NCI-H1105 (cell line): ENCODE data around the gene OR51M1.

Source experiments
- DNase-seq: peaks from one replicate; lab custom pipeline; 2025; lab: John Stamatoyannopoulos, UW

The OR51M1 gene

DNA sequence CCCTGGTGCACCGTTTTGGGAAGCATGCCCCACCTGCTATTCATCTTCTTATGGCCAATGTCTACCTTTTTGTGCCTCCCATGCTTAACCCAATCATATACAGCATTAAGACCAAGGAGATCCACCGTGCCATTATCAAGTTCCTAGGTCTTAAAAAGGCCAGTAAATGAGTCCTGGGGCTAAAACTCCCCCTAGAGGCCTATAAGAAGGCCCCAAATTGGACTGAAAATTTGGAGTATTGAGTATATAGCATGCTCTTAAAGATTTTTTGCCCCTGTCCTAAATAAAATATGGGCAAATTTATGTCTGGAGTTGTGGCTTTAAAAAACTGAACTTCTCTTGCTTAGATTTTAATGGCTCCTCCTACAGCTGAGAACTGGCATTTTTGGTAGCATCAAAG is 6.6 kb downstream of the OR51M1 start:
- no peak for DNase-seq

GRCh38 chr11:5394091-5394490 is 10.5 kb downstream of the OR51M1 start:
- DNase-seq = no peak

DNA sequence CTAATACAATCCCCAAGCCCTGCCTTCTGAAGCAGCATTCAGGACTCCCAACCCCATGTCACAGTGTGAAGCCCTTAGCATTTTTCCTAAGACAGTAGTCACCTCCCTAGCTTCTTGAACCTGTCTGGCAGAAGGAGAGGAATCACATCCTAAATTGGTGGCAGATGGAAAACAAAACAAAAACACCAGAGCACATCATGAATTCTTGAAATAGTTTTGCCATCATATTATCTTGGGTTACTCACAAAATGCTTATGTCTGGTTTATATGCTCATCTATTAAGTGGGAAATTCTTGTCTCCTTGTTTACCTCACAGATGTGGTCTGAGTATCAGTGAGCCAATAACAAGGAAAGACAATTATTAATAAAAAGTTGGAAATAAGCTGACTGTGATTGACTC is 15.3 kb downstream of the OR51M1 start:
- DNase-seq = no peak

DNA sequence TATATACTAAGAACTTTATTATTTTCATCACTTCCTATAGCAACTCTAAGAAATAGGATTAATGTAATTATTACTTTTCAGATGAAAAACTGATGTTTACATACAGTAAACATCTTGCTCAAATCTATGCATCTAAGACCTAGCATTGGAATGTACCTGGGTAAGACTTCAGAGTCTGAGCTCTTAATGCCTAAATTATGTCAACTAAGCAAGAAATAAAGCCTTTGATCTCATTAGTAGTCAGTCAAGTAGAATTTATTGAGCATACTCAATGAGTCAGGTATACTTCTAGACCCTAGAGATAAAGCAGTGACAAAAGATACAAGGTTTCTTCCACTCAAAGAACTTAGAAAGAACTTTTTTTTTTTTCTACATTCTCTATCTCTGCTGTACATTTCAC is 21.6 kb downstream of the OR51M1 start:
- no peak for DNase-seq

DNA sequence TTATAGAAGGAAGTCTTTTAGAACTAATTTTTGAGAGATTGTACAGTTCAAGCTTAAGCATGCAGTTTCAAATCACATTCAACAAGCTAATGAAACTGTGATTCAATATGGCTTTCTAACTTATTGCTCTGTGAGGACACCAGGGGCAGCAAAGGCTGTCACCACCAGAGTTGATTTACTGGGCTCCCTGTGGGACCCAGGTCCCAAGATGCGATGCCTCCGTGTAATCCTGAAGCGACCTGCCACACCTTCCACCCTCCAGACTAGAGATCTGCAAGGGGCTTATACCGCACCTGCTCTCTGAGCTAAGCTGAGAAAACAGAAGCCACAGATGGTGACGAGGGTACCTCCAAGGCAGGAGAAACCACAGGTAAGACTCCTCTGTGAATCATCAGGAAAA is 37.4 kb downstream of the OR51M1 start:
- DNase-seq = no peak

DNA sequence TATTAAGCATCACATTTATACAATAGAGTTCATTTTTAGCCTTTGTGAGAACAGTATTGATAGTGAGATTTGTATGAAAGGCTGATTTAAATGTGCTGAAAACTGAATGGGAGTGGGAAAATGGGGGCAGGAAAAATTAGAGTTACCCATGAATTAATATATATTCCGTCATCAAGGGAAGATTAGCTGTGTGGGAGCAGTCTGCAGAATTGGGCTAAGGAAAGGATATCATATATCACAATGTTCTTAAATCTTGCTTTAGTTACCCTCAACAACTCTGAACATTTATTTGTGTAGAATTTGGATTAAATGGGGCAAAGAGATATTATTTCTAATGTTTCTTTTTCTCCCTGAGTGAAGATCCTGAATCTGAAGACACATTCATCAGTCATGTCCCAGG is 38.2 kb downstream of the OR51M1 start, which contains the start of gene OR51Q1:
OR51Q1 (plus strand) TSS at position 301 of the 400 bp plus-strand sequence; CDS start at position 391, 90 bp downstream.
- DNase-seq = no peak

DNA sequence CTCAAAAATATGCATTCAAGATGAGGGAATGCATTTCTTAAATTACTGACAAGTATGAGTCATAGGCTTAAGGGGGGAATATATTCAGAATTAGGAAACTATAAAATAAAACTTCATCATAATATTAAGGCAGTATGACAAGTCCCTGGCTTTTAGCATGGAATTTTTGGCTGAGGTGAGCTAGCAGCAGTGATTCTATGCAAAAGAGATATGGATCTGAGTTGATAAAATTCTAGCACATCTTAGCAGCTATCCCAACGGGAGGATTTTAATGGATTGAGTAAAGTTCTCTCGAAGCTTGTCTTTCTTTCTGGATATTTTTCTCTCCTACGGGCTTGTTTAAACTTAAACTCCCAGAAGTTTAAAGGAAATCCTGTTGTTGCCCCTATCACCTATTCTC is 39.5 kb downstream of the OR51M1 start:
- no peak for DNase-seq

DNA sequence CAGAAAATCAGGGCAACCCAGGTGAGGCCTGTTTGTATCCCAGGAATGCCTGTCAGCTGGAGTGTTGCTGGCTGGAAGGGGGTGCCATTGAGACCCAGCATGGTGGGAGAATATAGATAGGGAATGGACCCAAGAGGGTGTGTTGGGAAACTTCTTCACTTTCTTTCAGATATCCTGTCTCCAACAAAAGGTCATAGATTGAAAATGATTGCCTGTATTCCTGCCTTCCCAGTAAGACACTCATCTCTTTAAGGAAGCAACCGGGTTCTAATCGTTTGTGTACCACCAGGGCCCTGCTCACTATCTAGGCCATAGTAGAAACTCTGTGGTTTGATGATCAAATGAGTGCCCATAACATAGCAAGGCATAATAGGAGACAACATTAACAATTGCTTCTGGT is 57.8 kb downstream of the OR51M1 start, which contains the start of gene OR51I1:
OR51I1 (minus strand) TSS at position 101 of the 400 bp plus-strand sequence; CDS start at position 101, 0 bp downstream.
- DNase-seq = no peak
